SK-N-SH (cell line): ENCODE measurements around the gene MOGAT3.

Experiments used
- FOSL2 ChIP-seq: IDR thresholded peaks from 2 replicates; pipeline ENCODE4 v1.4.0; 2012; ENCODE audit warnings: low read depth, mild to moderate bottlenecking, moderate library complexity, borderline replicate concordance
- TF ChIP-seq, protein P1 (sequence below): fragments of 200-600 bp; sonication (generic); IDR thresholded peaks from 2 replicates; pipeline ENCODE4 v1.6.1; 2017; ENCODE audit warnings: antibody characterized with exemption, mild to moderate bottlenecking, moderate library complexity

DNA sequence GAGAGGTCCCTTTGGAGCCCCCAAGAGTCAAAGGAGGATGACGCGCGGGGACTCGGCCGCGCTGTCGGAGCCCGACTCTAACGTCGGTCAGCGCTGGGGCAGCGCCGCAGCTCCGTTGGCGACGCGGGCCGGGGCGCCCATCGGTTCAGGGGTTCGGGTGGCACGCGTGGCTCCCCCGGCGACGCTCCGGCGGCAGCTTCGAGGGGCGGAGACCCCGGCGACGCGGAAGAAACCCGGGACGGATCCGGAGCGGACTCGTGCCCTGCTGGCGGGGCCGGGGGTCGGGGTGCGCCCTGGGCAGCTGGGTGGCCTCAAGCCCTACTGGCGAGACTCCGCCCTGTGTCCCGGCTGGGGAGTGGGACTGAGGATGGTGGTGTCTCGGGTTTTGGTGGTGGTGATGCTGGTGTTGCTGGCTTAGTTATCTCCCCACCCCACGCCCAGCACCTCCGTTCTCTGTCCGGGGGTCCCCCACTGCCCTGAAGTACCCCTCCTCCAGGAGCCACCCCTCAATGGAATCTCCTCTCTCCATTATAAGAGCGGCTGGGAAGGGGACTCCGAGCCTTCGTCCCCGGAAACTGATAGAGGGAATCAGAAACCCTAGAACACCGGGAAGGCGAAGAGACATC lies 20.6 kb downstream of the MOGAT3 start, which contains the start of gene NAT16:
- no peak for TF ChIP-seq FOSL2
- TF ChIP-seq, protein P1, sequence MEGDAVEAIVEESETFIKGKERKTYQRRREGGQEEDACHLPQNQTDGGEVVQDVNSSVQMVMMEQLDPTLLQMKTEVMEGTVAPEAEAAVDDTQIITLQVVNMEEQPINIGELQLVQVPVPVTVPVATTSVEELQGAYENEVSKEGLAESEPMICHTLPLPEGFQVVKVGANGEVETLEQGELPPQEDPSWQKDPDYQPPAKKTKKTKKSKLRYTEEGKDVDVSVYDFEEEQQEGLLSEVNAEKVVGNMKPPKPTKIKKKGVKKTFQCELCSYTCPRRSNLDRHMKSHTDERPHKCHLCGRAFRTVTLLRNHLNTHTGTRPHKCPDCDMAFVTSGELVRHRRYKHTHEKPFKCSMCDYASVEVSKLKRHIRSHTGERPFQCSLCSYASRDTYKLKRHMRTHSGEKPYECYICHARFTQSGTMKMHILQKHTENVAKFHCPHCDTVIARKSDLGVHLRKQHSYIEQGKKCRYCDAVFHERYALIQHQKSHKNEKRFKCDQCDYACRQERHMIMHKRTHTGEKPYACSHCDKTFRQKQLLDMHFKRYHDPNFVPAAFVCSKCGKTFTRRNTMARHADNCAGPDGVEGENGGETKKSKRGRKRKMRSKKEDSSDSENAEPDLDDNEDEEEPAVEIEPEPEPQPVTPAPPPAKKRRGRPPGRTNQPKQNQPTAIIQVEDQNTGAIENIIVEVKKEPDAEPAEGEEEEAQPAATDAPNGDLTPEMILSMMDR, result no peak
